PC-9 (cell line): ENCODE measurements around the gene IGF2.

Experiments used
- CTCF ChIP-seq: fragments of 200-600 bp; sonication (generic); conservative IDR thresholded peaks from 2 replicates; pipeline ENCODE4 v1.6.1; 2017; ENCODE audit warnings: mixed run types, antibody characterized with exemption, mild to moderate bottlenecking, moderate library complexity
- EZH2 ChIP-seq: fragments of 200-600 bp; sonication (generic); IDR thresholded peaks from 2 replicates; pipeline ENCODE4 v1.8.0; 2017; ENCODE audit warnings: antibody characterized with exemption, low read depth

- TF ChIP-seq CTCF (no peak), EZH2 (no peak)
Measured at GRCh38 chr11:2135648-2136201, 3.5 kb downstream of the IGF2 start.
